Thoracic aorta (tissue), 2 donors: ENCODE measurements around the gene PITX1. TPM values are rescaled to one million over a fixed set of nuclear protein-coding genes. Genes with fewer than 3 reads are reported as not detected.

Experiments used
- ATAC-seq: fragments of 150-250 bp; one replicate; pipeline ENCODE4 v1.8.0; 2017; ENCODE audit warnings: low read depth; ENCODE audit not compliant: insufficient number of reproducible peaks, low FRiP score
- DNase-seq: peaks from one replicate; pipeline ENCODE4 v3.0.0-alpha.2; 2020; ENCODE audit warnings: low spot score
- H3K27ac ChIP-seq, 2 donors: fragments of 200-600 bp; sonication (generic); 1 replicate in 1 of 2; 2 replicates in 1 of 2; pipeline ENCODE4 v1.5.1; 2016; ENCODE audit warnings: mild to moderate bottlenecking in 2 of 2, moderate library complexity in 2 of 2
- H3K27me3 ChIP-seq: fragments of 200-600 bp; sonication (generic); replicated peaks from 2 replicates; pipeline ENCODE4 v1.6.0; 2016; ENCODE audit warnings: mild to moderate bottlenecking; ENCODE audit not compliant: insufficient read depth
- H3K36me3 ChIP-seq: fragments of 200-600 bp; sonication (generic); one replicate; pipeline ENCODE4 v1.5.1; 2016
- H3K4me1 ChIP-seq, 2 donors: fragments of 200-600 bp; sonication (generic); 1 replicate in 1 of 2; 2 replicates in 1 of 2; pipeline versions ENCODE4 v1.5.1 to v1.6.0; 2016; ENCODE audit warnings: low read depth in 2 of 2, mild to moderate bottlenecking in 1 of 2; ENCODE audit not compliant: control insufficient read depth in 1 of 2
- H3K4me3 ChIP-seq: fragments of 200-600 bp; sonication (generic); 2 replicates; pipeline ENCODE4 v1.5.1; 2016; ENCODE audit warnings: mild to moderate bottlenecking
- H3K9me3 ChIP-seq: fragments of 200-600 bp; sonication (generic); 2 replicates; pipeline ENCODE4 v1.5.1; 2016
- total RNA-seq, 2 donors: library from RNA; depleted of rRNA; stranded (reverse); fragments of >200 nt; gene quantifications; one replicate each; pipeline versions ENCODE4 v1.1.0 to v1.2.3, GENCODE V29; 2016
- TF ChIP-seq, protein P1 (sequence below): fragments of 200-600 bp; sonication (generic); IDR thresholded peaks from one replicate; pipeline ENCODE4 v1.5.1; 2019; ENCODE audit warnings: antibody characterized with exemption

The PITX1 gene
- total RNA-seq, 2 donors from 2014 or later: not detected

DNA sequence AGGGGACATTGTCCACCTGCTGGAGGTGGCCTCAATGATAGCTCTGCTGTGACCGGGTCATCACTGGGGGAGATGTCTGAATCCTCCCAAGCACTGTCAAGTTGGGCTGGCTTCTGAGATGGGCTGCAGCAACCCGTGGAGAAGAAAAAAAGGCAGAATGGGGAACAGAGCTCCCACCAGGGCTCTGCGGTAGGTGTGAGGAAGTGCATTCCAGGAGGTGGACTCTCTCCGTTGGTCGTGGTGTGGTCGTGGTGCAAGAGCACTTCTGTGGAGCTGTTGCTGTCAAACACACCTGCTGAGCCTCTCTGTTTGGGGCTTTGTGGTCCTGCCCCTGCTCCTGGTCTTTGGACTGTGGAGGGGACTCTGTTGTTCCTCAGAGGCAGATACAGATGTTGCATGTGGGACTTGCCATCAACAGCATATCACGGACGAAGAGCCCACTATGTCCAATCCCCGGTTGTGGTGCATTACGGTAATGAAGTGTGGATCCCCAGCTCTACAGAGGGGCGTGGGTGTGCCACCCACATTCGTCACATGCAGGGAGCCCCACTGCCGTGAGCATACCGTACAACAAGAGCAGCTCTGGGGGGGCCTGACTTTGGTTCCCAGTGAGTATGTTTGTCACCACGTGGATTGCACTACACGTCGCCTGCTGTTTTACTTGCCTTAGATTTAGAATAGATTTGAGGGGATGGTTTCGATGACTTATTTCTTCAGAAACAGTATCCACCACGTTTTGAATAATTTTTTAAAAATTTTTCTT lies 36.0 kb upstream of the PITX1 start:
- no peak for ATAC-seq
- no peaks in the 10 kb centered on the region for H3K36me3 ChIP-seq
- DNase-seq: no peak
- no peaks in the 10 kb centered on the region for H3K4me1 ChIP-seq
- H3K4me3 ChIP-seq: no peak overlapping the region
- TF ChIP-seq, protein P1, sequence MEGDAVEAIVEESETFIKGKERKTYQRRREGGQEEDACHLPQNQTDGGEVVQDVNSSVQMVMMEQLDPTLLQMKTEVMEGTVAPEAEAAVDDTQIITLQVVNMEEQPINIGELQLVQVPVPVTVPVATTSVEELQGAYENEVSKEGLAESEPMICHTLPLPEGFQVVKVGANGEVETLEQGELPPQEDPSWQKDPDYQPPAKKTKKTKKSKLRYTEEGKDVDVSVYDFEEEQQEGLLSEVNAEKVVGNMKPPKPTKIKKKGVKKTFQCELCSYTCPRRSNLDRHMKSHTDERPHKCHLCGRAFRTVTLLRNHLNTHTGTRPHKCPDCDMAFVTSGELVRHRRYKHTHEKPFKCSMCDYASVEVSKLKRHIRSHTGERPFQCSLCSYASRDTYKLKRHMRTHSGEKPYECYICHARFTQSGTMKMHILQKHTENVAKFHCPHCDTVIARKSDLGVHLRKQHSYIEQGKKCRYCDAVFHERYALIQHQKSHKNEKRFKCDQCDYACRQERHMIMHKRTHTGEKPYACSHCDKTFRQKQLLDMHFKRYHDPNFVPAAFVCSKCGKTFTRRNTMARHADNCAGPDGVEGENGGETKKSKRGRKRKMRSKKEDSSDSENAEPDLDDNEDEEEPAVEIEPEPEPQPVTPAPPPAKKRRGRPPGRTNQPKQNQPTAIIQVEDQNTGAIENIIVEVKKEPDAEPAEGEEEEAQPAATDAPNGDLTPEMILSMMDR: no peak
- no peaks in the 10 kb centered on the region for H3K9me3 ChIP-seq
- no peaks in the 10 kb centered on the region for H3K27me3 ChIP-seq
- no peak overlapping the region for H3K27ac ChIP-seq

DNA sequence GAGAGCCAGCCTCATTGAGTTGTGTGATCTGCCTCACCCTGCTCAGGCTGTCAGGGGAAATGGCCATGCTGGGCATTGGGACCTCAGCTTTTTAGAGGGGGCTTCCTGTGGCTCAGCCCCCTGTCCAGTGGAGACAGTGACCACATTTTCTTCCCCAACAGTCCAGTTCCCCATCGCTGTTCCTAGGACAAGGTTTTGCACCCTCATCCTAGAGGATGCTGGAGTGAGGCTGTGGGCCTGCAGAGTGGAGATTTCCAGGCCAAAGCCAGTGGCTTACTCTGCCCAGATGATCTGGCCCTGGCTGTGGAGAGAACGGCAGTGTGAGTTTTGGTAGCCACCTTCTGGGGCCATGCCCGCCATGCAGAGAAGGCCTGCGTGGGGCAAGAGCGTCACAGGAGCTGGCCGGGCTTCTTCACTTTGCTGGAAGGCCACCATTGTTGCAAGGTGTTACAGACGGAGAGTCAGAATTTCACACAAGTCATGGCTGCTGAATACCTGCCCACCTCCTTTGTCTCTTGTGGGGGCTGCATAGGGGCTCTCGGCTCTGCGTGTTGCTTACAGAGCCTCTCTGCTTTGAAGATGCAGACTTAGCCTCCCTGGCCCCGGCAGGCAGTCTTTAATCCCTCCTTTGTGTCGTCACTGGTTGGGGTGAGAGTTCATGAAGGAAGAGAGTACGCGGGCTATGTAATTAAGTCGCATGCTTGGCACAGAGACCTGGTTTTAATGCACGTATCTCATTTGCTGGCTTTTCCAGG lies 35.2 kb upstream of the PITX1 start:
- Histone ChIP-seq H3K9me3 (no peaks in the 10 kb centered on the region), H3K4me1 (no peaks in the 10 kb centered on the region), H3K27ac (no peak overlapping the region), H3K27me3 (no peaks in the 10 kb centered on the region), H3K36me3 (no peaks in the 10 kb centered on the region), H3K4me3 (no peak overlapping the region)
- DNase-seq (no peak), ATAC-seq (no peak)
- TF ChIP-seq, protein P1: no peak

DNA sequence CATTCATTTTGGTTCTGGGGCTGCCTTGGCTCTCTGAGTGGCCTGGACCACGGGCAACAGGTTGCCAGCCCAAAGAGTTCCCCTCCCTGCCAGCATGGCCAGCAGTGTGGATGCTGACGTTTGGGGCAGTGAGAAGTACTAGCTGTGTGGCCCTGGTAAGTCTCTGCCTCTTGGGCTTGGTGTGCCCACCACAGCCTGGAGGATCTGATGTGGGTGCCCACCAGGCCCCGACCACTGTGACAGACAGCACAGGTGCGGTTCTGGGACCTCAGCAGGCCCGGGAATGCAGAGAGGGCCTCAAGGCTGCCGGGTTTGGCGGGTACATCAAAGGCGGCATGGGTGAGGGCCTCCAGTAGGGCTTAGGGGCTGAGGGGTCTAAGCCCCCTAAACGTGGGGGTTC lies 33.6 kb upstream of the PITX1 start:
- ATAC-seq (no peak), DNase-seq (no peak)
- Histone ChIP-seq H3K27ac (no peak overlapping the region), H3K27me3 (no peaks in the 10 kb centered on the region), H3K4me3 (no peak overlapping the region), H3K36me3 (no peaks in the 10 kb centered on the region), H3K9me3 (no peaks in the 10 kb centered on the region), H3K4me1 (no peaks in the 10 kb centered on the region)
- TF ChIP-seq, protein P1: no peak

DNA sequence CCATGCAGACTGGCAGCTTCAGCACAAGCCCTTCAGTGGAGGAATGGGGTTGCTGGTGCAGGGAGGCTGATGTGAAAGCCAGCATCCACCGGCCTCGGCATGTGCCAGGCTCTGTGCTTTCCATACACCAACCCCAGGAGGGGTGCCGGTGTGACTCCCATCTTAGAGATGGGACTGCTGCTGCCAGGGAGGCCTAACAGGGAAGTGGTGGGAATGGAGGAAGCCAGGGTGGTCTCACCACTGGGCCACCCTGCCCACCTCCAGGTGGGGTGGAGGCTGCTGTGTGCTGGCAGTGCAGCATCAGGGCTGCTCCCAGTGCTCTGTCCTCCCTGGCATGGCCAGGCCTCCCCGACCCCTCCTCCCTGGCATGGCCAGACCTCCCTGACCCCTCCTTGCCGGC lies 32.8 kb upstream of the PITX1 start:
- Histone ChIP-seq H3K4me3 (no peak overlapping the region), H3K27me3 (no peaks in the 10 kb centered on the region), H3K4me1 (no peaks in the 10 kb centered on the region), H3K36me3 (no peaks in the 10 kb centered on the region), H3K9me3 (no peaks in the 10 kb centered on the region), H3K27ac (no peak overlapping the region)
- TF ChIP-seq, protein P1: no peak
- ATAC-seq (no peak), DNase-seq (no peak)
